ENCODE data around the gene UNC13C. TPM values are rescaled to one million over a fixed set of nuclear protein-coding genes. Genes with fewer than 3 reads are reported as not detected.

The UNC13C gene
- polyA plus RNA-seq, 1 experiment = not detected

DNA sequence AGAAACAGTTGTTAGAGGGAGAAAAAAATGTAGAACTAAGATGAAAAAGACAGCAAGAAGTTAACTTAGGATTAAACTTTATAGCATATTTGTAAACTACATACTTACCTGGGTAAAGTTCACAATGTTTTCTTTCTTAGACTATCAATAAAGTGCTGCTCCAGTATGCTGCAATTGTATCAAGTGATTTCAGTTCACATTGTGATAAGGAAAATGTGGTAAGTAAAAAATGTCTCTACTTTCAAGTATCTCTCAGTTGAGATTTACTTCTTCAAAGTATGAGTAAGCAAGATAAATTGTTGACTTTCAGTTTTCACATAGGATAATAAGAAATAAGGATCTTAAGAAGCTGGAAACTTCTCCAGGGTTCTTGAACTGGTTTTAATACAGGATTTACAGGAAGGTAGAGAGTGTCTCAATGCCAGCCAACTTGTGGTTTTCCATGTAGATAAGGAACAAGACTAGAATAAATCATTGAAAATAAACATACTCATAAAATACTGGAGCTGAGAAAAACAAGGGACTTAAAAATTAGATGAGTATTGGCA is 528.8 kb downstream of the UNC13C start:
- Histone ChIP-seq H3K4me3 (ENCODE audit: low read depth, low read length) (no peak overlapping the region), H3K27me3 (ENCODE audit: control insufficient read depth, insufficient read depth, low read length) (no peaks in the 10 kb centered on the region), H3K27ac (ENCODE audit: low read depth, low read length) (no peak overlapping the region), H3K9me3 (ENCODE audit: control insufficient read depth, insufficient read depth, low read length) (no peaks in the 10 kb centered on the region)
- ChIA-PET POLR2A (no interaction called here), CTCF (no interaction called here)
- DNase-seq (ENCODE audit: low read depth, low spot score) = no peak
- TF ChIP-seq, protein P1, sequence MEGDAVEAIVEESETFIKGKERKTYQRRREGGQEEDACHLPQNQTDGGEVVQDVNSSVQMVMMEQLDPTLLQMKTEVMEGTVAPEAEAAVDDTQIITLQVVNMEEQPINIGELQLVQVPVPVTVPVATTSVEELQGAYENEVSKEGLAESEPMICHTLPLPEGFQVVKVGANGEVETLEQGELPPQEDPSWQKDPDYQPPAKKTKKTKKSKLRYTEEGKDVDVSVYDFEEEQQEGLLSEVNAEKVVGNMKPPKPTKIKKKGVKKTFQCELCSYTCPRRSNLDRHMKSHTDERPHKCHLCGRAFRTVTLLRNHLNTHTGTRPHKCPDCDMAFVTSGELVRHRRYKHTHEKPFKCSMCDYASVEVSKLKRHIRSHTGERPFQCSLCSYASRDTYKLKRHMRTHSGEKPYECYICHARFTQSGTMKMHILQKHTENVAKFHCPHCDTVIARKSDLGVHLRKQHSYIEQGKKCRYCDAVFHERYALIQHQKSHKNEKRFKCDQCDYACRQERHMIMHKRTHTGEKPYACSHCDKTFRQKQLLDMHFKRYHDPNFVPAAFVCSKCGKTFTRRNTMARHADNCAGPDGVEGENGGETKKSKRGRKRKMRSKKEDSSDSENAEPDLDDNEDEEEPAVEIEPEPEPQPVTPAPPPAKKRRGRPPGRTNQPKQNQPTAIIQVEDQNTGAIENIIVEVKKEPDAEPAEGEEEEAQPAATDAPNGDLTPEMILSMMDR (IDR thresholded peaks at IDR 0.05; ENCODE audit: low read depth, low read length) = no peak

DNA sequence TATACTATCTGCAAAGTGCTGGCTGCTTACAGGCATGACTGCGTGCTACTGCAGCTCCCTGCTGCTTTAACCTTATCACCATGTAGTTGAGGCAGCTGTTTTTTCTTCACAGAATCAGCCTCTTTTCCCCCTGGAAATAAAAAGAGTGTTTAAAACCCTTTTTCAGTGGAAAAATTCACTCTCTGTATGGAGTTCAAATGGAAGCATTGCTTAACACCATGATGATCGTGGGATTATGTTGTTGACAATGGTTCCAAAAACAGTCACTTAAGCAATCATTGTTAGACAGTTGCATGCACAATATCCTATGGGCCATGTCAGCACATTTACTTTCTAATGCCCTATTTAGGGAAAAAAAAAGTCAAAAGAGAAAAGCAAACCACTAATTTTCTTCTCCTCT is 536.4 kb downstream of the UNC13C start:
- ChIA-PET POLR2A (no interaction called here), CTCF (no interaction called here)
- DNase-seq (ENCODE audit: low read depth, low spot score) = no peak

DNA sequence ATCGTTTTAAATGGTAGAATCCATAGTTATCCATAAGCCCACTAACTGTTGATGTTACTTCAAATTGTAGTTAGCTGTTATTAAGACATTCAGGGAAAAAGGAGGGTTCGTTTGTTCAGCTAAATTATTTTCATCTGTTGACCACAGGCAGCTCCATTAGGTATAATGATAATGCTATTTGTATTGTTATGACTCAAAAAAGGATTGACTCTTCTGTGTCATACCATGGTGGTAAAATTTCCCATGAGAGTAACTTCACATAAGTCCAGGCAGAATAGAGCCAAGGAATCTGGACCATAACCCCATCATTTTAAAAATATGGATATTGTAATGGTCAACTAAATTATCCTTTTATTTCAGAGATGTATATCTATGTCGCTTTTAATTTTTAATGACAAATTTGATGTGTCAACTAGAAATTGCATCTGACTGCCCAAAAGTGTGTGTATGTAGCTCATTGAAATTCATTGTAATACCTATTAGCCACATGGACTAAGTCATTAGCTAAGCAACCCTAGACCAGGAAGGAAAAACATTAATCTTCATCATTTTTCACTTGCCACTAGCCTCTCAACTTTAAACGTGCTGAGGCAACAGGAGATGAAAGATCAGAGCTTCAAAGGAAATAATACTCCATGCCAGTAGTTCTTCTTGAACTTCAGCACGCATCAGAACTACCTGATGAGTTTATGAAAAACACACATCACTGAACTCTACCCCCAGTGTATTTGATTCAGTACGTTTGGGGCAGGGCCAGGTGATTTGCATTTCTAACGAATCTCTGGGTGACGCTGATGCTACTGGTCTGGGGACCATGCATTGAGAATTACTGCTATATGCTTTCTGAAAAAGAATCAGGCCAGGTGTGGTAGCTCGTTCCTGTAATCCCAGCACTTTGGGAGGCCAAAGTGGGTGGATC is 537.7 kb downstream of the UNC13C start:
- CTCF ChIA-PET = no interaction called here
- no peak for DNase-seq (ENCODE audit: low read depth, low spot score)
- TF ChIP-seq, protein P1 (IDR thresholded peaks at IDR 0.05; ENCODE audit: low read depth, low read length) = no peak
- Histone ChIP-seq H3K4me3 (ENCODE audit: low read depth, low read length) (no peak overlapping the region), H3K27ac (ENCODE audit: low read depth, low read length) (no peak overlapping the region), H3K9me3 (ENCODE audit: control insufficient read depth, insufficient read depth, low read length) (no peaks in the 10 kb centered on the region), H3K27me3 (ENCODE audit: control insufficient read depth, insufficient read depth, low read length) (no peaks in the 10 kb centered on the region)
- POLR2A ChIA-PET = no interaction called here

More for the DNA sequence above, 536.4 kb downstream of the UNC13C start:
- H3K4me3 ChIP-seq (ENCODE audit: low read depth, low read length) = no peak overlapping the region
- no peaks in the 10 kb centered on the region for H3K27me3 ChIP-seq (ENCODE audit: control insufficient read depth, insufficient read depth, low read length)
- H3K9me3 ChIP-seq (ENCODE audit: control insufficient read depth, insufficient read depth, low read length) = no peaks in the 10 kb centered on the region
- no peak overlapping the region for H3K27ac ChIP-seq (ENCODE audit: low read depth, low read length)
- TF ChIP-seq, protein P1 (IDR thresholded peaks at IDR 0.05; ENCODE audit: low read depth, low read length) = no peak

DNA sequence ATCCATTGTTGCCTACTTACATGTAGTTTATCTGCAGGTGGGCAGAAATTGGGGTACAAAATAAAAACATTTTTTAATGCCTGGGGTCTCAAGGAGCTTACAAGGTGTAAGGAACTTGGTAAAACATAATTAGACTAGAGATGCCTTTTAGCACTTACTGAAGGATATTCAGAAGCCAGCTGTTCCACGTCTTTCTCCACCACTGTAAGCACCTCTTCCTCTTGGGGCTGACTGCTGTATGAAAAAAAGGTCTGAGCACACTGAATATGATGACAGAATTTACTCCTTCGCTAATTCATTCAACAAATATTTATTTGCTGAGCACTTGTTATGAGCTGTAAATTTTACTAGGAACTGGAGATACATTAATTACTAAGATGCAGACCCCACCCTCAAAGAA is 539.1 kb downstream of the UNC13C start:
- DNase-seq (ENCODE audit: low read depth, low spot score) = no peak
- TF ChIP-seq, protein P1 (IDR thresholded peaks at IDR 0.05; ENCODE audit: low read depth, low read length) = no peak
- Histone ChIP-seq H3K27me3 (ENCODE audit: control insufficient read depth, insufficient read depth, low read length) (no peaks in the 10 kb centered on the region), H3K27ac (ENCODE audit: low read depth, low read length) (no peak overlapping the region), H3K4me3 (ENCODE audit: low read depth, low read length) (no peak overlapping the region), H3K9me3 (ENCODE audit: control insufficient read depth, insufficient read depth, low read length) (no peaks in the 10 kb centered on the region)
- ChIA-PET CTCF (no interaction called here), POLR2A (no interaction called here)

DNA sequence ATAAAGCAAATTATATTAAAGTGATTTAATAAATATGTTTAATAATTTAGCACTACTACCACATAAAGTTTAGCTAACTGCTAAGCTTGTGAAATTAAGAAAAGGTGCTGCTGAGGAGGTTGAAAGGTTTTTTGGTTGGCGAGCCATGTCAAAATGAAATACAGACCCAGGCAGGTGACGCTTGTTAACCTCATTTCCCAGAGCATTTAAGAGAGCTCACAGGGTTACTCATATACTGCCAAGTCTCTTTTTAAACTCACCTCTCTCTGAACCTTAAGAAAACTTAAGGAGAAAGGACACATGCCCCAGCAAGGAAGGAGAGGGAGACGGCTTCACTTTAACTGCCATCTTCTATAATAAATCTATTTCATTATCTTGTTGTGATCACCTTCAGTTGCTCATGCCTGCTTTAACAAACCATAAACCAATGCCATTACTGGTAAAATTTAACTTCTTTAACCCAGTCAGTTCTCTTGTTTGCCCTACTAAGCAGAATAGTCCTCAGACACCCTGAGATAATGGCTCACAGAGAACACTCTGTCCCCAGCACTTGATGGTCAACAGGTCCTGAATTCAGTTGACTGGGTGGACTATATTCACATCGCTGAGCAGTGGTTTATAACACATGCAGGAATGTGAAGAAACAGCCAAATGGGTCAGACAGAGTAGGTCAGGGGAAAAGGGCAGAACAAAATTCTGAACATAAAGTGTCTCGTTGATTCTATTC is 540.1 kb downstream of the UNC13C start:
- ChIA-PET CTCF (no interaction called here), POLR2A (no interaction called here)
- Histone ChIP-seq H3K27me3 (ENCODE audit: control insufficient read depth, insufficient read depth, low read length) (no peaks in the 10 kb centered on the region), H3K9me3 (ENCODE audit: control insufficient read depth, insufficient read depth, low read length) (no peaks in the 10 kb centered on the region), H3K4me3 (ENCODE audit: low read depth, low read length) (no peak overlapping the region), H3K27ac (ENCODE audit: low read depth, low read length) (no peak overlapping the region)
- no peak for DNase-seq (ENCODE audit: low read depth, low spot score)
- TF ChIP-seq, protein P1 (IDR thresholded peaks at IDR 0.05; ENCODE audit: low read depth, low read length) = no peak
